Adipocyte (in vitro differentiated cells): ENCODE measurements around the gene CDK6.
A peak's percentile ranks its signal among the peaks of the same experiment; 100 is the strongest.

Experiments used
- DNase-seq: peaks from one replicate; pipeline ENCODE4 v3.0.0-alpha.2; 2015; ENCODE audit warnings: low read depth
- H3K27me3 ChIP-seq: replicated peaks from 2 replicates; pipeline ENCODE4 v1.7.0; 2013; ENCODE audit warnings: mild to moderate bottlenecking, low read length, moderate library complexity; ENCODE audit not compliant: control insufficient read depth, insufficient read depth
- H3K36me3 ChIP-seq: 2 replicates; pipeline ENCODE4 v1.7.0; 2013; ENCODE audit warnings: low read length, mild to moderate bottlenecking, moderate library complexity; ENCODE audit not compliant: control insufficient read depth, insufficient read depth, severe bottlenecking
- H3K4me1 ChIP-seq: 2 replicates; pipeline ENCODE4 v1.7.0; 2013; ENCODE audit warnings: mild to moderate bottlenecking, low read length, moderate library complexity; ENCODE audit not compliant: control insufficient read depth, insufficient read depth
- H3K4me3 ChIP-seq: 2 replicates; pipeline ENCODE4 v1.7.0; 2013; ENCODE audit warnings: mild to moderate bottlenecking, low read length, moderate library complexity
- H3K9ac ChIP-seq: 2 replicates; pipeline ENCODE4 v1.7.0; 2013; ENCODE audit warnings: mild to moderate bottlenecking, low read length, moderate library complexity
- H3K9me3 ChIP-seq: 2 replicates; pipeline ENCODE4 v1.7.0; 2013; ENCODE audit warnings: mild to moderate bottlenecking, low read length, moderate library complexity; ENCODE audit not compliant: control insufficient read depth

CDK6 gene

DNA sequence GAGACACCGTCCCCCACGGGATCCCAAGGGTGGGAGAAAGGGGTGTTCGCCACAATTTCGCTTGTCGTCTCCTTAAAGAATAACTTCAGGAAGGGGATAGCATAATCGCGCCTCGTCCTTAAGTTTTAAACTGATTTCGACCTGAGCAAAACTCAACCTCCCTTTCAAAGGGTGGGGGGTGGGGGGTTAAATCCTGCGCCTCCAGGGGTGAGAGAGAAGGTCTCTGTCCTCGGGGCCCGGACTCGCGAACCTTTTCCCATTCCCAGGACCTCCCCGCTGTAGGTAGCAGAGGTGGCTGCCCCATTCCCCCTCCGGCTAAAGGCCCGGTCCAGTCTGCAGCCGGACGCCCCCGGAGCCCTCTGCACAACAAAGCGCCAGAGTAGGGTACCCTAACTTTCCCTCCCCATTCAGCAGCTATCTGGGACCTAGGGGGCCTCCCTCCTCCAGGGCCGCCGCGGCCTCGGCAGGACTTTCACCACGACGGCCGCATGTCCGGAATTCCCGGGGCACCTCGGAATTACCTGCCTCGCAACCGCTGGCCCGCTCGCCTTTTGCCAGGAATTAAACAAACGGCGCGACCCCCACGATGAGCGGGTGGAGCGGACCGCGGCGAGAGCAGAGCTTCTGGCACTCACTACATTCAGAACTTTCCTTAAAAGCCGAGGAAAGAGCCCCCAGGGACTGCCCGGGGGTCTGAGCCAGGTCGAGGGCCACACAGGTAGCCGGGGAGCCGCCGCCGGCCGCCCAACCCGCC is 1.7 kb downstream of the CDK6 start:
- Histone ChIP-seq H3K4me1 (peaks cover 24% of the 10 kb centered on the region), H3K4me3 (peak overlapping the region; percentile 98), H3K27me3 (no peaks in the 10 kb centered on the region), H3K36me3 (no peaks in the 10 kb centered on the region), H3K9me3 (no peaks in the 10 kb centered on the region), H3K9ac (peak overlapping the region; percentile 91)
- DNase-seq, result peak; percentile 43

DNA sequence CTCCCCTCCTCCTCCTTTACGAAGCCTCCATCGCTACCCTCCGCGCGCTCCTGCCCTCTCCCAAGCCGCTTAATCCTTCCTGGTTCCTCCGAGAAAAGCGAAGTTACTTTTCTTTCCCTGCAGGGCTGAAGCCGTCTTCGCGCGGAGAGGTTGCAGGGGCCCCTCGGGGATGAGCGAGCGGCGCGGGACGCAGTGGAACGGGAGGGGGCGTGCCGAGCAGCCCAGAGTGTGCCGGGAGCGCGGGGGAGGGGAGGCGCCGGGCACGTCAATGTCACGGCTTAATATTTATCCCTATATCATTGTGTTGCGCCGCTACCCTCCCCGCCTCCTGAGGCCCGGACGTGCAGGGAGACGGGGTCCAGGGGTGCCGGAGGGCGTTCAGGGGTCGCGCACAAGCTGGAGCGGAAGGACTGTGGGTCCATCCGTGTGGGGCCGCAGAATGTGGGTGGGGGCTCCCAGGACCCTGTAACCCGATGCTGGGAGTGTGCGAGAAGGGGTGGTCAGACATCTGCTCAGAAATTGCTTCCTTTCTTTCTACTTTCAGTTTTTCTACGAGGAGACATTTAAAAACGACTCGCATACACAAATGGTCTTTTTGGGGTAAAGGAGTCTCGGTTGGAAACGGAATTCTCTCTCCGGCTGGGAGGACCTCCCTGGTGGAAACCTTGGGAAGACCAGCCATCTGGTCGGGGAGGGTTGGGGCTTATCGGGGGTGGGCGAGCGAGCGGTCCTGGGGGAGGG is 2.4 kb downstream of the CDK6 start:
- peak; percentile 94 for DNase-seq
- peak overlapping the region; percentile 91 for H3K9ac ChIP-seq
- H3K36me3 ChIP-seq, result no peaks in the 10 kb centered on the region
- peaks cover 24% of the 10 kb centered on the region for H3K4me1 ChIP-seq
- H3K27me3 ChIP-seq, result no peaks in the 10 kb centered on the region
- H3K4me3 ChIP-seq, result peak overlapping the region; percentile 98
- H3K9me3 ChIP-seq, result no peaks in the 10 kb centered on the region

DNA sequence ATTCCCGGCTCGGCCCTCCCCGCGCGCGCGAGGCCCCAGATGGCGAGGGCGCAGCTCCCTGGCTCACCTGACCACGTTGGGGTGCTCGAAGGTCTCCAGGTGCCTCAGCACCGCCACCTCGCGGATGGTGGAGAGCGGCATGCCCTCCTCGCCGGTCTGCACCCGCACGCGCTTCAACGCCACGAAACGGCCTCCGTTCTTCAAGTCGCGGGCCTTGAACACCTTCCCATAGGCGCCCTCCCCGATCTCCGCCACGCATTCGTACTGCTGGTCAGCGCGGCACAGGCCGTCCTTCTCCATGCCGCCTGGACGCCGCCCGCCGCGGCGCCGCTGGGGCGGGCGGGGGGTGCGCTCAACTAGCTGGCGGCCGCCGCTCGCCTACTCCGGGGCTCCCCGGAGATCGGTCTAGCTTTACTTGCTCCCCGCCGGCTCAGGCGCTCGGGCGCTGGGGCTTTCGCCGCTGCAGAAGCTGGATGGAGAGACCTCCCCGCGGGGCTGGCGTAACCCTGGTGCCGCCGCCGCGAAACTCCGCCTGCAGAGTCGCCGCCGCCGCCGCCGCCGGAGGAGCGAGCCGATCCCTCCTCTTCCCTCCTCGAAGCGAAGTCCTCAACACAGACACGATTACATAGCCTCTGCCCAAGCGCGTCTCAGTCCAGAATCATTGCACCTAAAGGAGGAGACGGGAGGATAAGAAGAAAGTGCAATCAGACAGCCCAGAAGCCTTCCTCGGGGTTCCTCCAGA is 3.2 kb downstream of the CDK6 start:
- peaks cover 24% of the 10 kb centered on the region for H3K4me1 ChIP-seq
- H3K36me3 ChIP-seq, result no peaks in the 10 kb centered on the region
- no peaks in the 10 kb centered on the region for H3K9me3 ChIP-seq
- H3K9ac ChIP-seq, result peak overlapping the region; percentile 91
- peak overlapping the region; percentile 98 for H3K4me3 ChIP-seq
- DNase-seq, result peak; percentile 88
- H3K27me3 ChIP-seq, result no peaks in the 10 kb centered on the region

DNA sequence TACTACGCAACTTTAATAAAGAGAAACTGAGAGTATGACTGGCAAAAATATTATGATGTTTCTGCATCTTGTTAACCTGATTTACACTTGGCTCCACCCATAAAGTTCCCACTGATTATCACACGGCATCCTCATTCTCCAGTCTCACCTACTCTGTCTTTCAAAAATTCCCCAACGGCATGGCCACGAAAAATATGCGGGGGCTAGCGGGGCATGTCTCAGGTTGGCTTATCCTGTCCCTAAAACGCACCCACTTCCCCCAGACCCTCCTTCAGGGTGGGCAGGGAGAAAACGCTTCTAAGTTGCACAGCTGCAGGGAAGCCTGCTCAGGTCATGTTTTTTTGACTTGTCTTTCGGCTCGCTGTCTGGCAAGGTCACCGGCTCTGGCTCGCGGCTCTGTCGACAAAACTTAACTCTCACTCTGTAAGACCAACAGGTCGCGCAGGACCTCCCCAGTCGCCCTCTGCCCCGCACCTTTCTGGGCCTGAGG is 3.8 kb downstream of the CDK6 start:
- DNase-seq, result no peak
- peak overlapping the region; percentile 91 for H3K9ac ChIP-seq
- H3K9me3 ChIP-seq, result no peaks in the 10 kb centered on the region
- no peaks in the 10 kb centered on the region for H3K36me3 ChIP-seq
- peaks cover 26% of the 10 kb centered on the region for H3K4me1 ChIP-seq
- H3K4me3 ChIP-seq, result peak overlapping the region; percentile 98
- H3K27me3 ChIP-seq, result no peaks in the 10 kb centered on the region

DNA sequence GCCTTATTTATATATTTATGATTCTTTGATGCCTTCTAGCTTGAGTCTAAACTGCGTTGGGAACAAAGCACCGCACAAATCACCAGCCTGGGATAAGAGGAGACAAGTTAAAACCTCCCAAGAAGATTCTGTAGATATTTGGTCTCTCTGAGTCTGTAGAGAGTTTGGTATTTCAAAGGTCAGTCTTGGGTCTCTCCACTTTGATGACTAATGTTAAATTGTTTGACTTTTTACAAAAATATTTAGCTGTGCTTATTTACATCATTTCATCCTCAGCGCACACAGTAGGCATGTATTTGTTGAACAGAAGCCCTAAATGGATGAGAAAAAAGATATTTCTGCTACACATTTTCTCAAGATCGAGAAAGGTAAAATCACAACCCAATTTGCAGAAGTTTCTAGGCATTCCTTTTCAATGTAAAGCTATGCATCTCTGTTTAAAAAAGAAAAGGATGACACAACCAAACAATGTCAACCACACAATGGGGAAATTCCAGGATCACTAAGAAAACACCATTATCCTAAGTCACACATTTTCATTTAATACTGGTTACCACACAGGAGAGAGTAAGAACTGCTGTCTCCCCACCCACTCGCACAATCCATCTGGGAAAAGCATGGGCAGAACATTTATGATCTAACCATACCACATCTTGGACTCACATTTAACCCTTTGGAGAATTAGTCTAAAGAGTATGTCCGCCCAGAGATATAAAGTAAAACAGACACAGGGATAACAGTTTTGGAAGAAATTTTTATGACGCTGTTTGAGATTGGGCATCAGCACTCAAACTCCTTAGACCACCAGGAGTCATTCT is 4.4 kb downstream of the CDK6 start:
- no peaks in the 10 kb centered on the region for H3K27me3 ChIP-seq
- peaks cover 31% of the 10 kb centered on the region for H3K4me1 ChIP-seq
- DNase-seq, result peak; percentile 84
- no peaks in the 10 kb centered on the region for H3K9me3 ChIP-seq
- H3K9ac ChIP-seq, result peak overlapping the region; percentile 91
- H3K4me3 ChIP-seq, result peak overlapping the region; percentile 98
- H3K36me3 ChIP-seq, result no peaks in the 10 kb centered on the region

DNA sequence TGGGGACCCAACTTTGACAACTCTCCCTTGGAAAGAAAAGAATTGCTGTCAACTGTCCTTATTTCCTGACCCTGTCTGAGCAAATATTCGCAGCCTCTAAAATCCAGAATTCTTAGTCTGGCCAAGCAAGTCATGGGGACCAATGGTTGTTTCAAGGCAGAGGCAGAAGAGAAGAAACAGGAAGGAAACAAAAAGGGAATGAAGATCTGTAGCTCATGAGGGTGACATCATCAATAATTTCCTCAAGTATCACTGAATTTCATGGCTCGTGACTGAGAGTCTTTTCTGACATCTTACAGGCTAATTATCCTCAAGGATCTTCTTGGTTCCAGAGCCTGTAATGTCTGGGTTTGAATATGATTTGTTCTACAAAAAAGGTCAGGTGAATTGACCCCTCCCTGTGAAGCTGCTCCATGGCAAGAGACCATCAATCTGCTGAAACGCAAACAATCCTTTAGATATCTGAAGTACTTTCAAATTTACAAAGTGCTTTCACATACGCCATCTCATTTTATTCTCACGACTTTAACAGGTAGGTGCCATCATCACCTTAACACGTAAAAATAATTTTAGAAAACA is 5.8 kb downstream of the CDK6 start:
- H3K27me3 ChIP-seq, result no peaks in the 10 kb centered on the region
- H3K9me3 ChIP-seq, result no peaks in the 10 kb centered on the region
- no peaks in the 10 kb centered on the region for H3K36me3 ChIP-seq
- peaks cover 31% of the 10 kb centered on the region for H3K4me1 ChIP-seq
- no peak overlapping the region for H3K9ac ChIP-seq
- H3K4me3 ChIP-seq, result peak overlapping the region; percentile 98
- peak; percentile 38 for DNase-seq

DNA sequence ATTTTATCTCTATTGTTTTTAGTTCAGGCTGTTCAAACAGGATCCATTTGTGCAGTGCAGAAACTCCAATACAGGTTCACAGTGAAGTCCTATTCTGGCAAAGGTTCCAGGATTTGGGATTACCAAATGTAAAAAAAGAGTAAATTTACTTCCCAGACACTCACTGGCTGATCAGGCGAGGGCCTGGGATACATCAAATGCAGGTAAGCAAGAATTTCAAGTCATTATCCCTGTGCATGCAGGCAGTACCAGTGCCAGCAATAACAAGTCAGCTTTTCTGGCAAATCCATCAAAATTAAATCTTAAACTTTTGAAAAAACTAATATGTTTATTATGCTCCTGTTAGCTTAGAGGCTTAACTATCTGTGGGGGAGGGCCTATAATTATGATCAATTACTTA is 6.3 kb downstream of the CDK6 start:
- H3K4me1 ChIP-seq, result peaks cover 31% of the 10 kb centered on the region
- no peak for DNase-seq
- no peaks in the 10 kb centered on the region for H3K27me3 ChIP-seq
- H3K36me3 ChIP-seq, result no peaks in the 10 kb centered on the region
- no peak overlapping the region for H3K9ac ChIP-seq
- no peak overlapping the region for H3K4me3 ChIP-seq
- no peaks in the 10 kb centered on the region for H3K9me3 ChIP-seq

DNA sequence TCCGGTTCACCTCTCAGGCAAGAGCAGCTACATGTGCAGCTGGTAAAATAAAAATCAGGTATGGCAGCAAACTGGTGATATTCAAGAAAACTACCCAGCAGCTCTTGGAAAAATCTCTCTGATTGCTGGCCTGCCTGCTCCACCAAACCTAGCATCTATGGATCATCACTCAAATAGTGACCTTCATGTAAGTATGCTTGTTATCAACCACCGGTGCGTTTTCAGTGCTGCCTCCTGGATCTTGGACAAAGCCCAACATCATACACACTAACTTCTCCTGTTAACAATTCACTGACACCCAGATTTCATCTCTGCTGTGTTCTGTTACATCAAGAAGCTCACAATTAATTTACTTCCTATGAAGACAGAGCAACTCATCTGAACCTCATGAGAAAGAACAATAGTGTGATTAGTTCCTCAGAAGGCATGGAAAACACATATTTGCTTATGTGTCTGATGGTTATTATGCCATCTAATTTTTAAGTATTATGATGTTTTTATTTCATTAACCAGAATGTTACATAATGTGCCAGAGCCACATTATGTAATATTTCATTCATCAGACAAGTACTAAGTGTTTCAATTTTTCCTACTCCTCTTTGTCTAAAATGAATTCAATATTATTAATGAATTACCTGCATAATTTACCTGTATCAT is 8.8 kb downstream of the CDK6 start:
- Histone ChIP-seq H3K4me1 (peaks cover 37% of the 10 kb centered on the region), H3K27me3 (no peaks in the 10 kb centered on the region), H3K36me3 (no peaks in the 10 kb centered on the region), H3K9ac (no peak overlapping the region), H3K4me3 (no peak overlapping the region), H3K9me3 (no peaks in the 10 kb centered on the region)
- no peak for DNase-seq

DNA sequence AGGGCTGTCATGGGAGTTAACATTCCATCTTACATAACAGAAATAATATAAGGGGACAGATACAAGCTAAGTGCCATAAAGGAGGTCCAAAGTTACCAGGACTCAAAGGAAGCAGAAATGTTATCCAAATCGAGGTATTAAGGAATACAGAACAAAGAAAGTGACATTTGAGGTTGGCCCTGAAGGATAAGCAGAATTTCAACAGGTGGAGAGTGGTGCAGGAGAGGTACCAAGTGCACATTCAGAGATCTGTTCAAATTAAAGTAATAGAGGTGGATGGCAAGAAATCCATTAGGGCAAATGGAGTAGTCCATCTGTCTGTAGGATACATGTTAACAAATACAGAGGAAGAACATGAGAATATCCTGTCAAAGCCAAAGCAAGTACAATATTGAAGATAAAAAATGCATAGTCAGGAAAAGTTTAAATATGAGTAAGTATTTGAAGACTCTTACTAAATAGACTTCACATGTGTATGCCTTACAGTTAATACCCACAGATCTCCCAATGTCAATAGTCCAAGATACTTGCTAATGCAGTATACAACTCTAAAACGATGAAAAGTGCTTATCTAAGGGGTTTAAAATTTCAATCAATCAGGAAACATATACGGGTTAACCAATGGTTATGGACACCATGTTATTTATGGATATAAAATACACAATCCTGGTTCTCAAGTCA is 10.0 kb downstream of the CDK6 start:
- Histone ChIP-seq H3K36me3 (no peaks in the 10 kb centered on the region), H3K4me3 (no peak overlapping the region), H3K4me1 (peaks cover 25% of the 10 kb centered on the region), H3K27me3 (no peaks in the 10 kb centered on the region), H3K9me3 (no peaks in the 10 kb centered on the region), H3K9ac (no peak overlapping the region)
- DNase-seq, result no peak
